Suprapubic skin (tissue), 4 donors: ENCODE measurements around the gene PCDHGA7. TPM values are rescaled to one million over a fixed set of nuclear protein-coding genes. Genes with fewer than 3 reads are reported as not detected.

ENCODE experiments used
- DNase-seq, 2 donors: peaks; one replicate each; pipeline ENCODE4 v3.0.0-alpha.2; 2019; ENCODE audit warnings: low spot score in 2 of 2
- H3K27ac ChIP-seq: fragments of 200-600 bp; sonication (generic); one replicate; pipeline ENCODE4 v1.5.1; 2019
- H3K27me3 ChIP-seq: fragments of 200-600 bp; sonication (generic); one replicate; pipeline ENCODE4 v1.5.1; 2019
- H3K36me3 ChIP-seq: fragments of 200-600 bp; sonication (generic); one replicate; pipeline ENCODE4 v1.5.1; 2019
- H3K4me1 ChIP-seq: fragments of 200-600 bp; sonication (generic); one replicate; pipeline ENCODE4 v1.5.1; 2019
- H3K4me3 ChIP-seq: fragments of 200-600 bp; sonication (generic); one replicate; pipeline ENCODE4 v1.5.1; 2019; ENCODE audit warnings: mild to moderate bottlenecking
- H3K9me3 ChIP-seq: fragments of 200-600 bp; sonication (generic); one replicate; pipeline ENCODE4 v1.5.1; 2019
- EP300 ChIP-seq: sonication (generic); formaldehyde crosslinking; IDR thresholded peaks from one replicate; pipeline ENCODE4 v1.6.1; 2017; ENCODE audit warnings: antibody characterized with exemption
- POLR2A ChIP-seq, 2 donors: fragments of 450-650 bp; IDR thresholded peaks; one replicate each; pipeline ENCODE4 v1.6.1; 2017; ENCODE audit warnings: antibody characterized with exemption in 2 of 2, mild to moderate bottlenecking in 2 of 2, moderate library complexity in 2 of 2
- POLR2AphosphoS5 ChIP-seq, 3 donors: sonication (generic); formaldehyde crosslinking; IDR thresholded peaks; one replicate each; pipeline ENCODE4 v1.6.1; 2017; ENCODE audit warnings: antibody characterized with exemption in 3 of 3
- WGBS: methylation state at CpG from one replicate; pipeline ENCODE4 v1.1.5; 2018; 5-methylcytosine and 5-hydroxymethylcytosine counted together
- total RNA-seq, 4 donors: library from RNA; depleted of rRNA; stranded (reverse); fragments of >200 nt; gene quantifications; one replicate each; pipeline ENCODE4 v1.1.0, GENCODE V29; 2016
- TF ChIP-seq, protein P1 (sequence below), 2 donors: fragments of 200-600 bp in 1 of 2; fragments of 450-650 bp in 1 of 2; sonication (generic) in 1 of 2; IDR thresholded peaks; one replicate each; pipeline ENCODE4 v1.5.1; 2016 to 2019; ENCODE audit warnings: antibody characterized with exemption in 2 of 2, mild to moderate bottlenecking in 1 of 2, moderate library complexity in 1 of 2

PCDHGA7 gene
- total RNA-seq, 4 donors from 2014 or later, result 2.7 to 5.6 (median 4.5) TPM

GRCh38 chr5:141354900-141355469 is 27.6 kb upstream of the PCDHGA7 start, which contains the start of gene PCDHGA4:
TSS of gene PCDHGA4 (plus strand) at chr5:141355021. CDS start at chr5:141355108, 87 bp downstream.
- H3K36me3 ChIP-seq, result no peaks in the 10 kb centered on the region
- no peak for DNase-seq
- WGBS, result 14% methylated on average over 22 of the region's 29 CpGs
- no peak within 1 kb of the TSS for H3K27ac ChIP-seq
- TF ChIP-seq POLR2AphosphoS5 (IDR thresholded peaks at IDR 0.05) (no peak), POLR2A (IDR thresholded peaks at IDR 0.05) (no peak), EP300 (no peak)
- TF ChIP-seq, protein P1, sequence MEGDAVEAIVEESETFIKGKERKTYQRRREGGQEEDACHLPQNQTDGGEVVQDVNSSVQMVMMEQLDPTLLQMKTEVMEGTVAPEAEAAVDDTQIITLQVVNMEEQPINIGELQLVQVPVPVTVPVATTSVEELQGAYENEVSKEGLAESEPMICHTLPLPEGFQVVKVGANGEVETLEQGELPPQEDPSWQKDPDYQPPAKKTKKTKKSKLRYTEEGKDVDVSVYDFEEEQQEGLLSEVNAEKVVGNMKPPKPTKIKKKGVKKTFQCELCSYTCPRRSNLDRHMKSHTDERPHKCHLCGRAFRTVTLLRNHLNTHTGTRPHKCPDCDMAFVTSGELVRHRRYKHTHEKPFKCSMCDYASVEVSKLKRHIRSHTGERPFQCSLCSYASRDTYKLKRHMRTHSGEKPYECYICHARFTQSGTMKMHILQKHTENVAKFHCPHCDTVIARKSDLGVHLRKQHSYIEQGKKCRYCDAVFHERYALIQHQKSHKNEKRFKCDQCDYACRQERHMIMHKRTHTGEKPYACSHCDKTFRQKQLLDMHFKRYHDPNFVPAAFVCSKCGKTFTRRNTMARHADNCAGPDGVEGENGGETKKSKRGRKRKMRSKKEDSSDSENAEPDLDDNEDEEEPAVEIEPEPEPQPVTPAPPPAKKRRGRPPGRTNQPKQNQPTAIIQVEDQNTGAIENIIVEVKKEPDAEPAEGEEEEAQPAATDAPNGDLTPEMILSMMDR (IDR thresholded peaks at IDR 0.05), result no peak
- H3K4me3 ChIP-seq, result peak within 1 kb of the TSS; percentile 29
- H3K9me3 ChIP-seq, result peaks cover 55% of the 10 kb centered on the region
- H3K4me1 ChIP-seq, result no peaks in the 10 kb centered on the region
- H3K27me3 ChIP-seq, result no peaks in the 10 kb centered on the region

- peaks cover 56% of the 10 kb centered on the region for H3K9me3 ChIP-seq
- TF ChIP-seq, protein P1 (IDR thresholded peaks at IDR 0.05), result no peak
- TF ChIP-seq POLR2A (IDR thresholded peaks at IDR 0.05) (no peak), EP300 (no peak), POLR2AphosphoS5 (IDR thresholded peaks at IDR 0.05) (no peak)
- H3K4me3 ChIP-seq, result peak overlapping the region; percentile 29
- H3K27ac ChIP-seq, result no peak overlapping the region
- no peaks in the 10 kb centered on the region for H3K4me1 ChIP-seq
- 64% methylated on average over 16 of the region's 24 CpGs for WGBS
- no peak for DNase-seq
- H3K36me3 ChIP-seq, result no peaks in the 10 kb centered on the region
- H3K27me3 ChIP-seq, result no peaks in the 10 kb centered on the region
Observed at GRCh38 chr5:141355641-141356040, 26.9 kb upstream of the PCDHGA7 start.

- no peak overlapping the region for H3K4me3 ChIP-seq
- no peak overlapping the region for H3K27ac ChIP-seq
- DNase-seq, result no peak
- H3K36me3 ChIP-seq, result no peaks in the 10 kb centered on the region
- peaks cover 57% of the 10 kb centered on the region for H3K9me3 ChIP-seq
- no peaks in the 10 kb centered on the region for H3K4me1 ChIP-seq
- 79% methylated on average over 5 of the region's 5 CpGs for WGBS
- H3K27me3 ChIP-seq, result no peaks in the 10 kb centered on the region
- TF ChIP-seq, protein P1 (IDR thresholded peaks at IDR 0.05), result no peak
- TF ChIP-seq POLR2A (IDR thresholded peaks at IDR 0.05), result no peak
- no peak for TF ChIP-seq POLR2AphosphoS5 (IDR thresholded peaks at IDR 0.05)
Observed at GRCh38 chr5:141356133-141356532, 26.4 kb upstream of the PCDHGA7 start.

GRCh38 chr5:141356950-141357349 is 25.6 kb upstream of the PCDHGA7 start:
- 63% methylated on average over 4 of the region's 19 CpGs for WGBS
- TF ChIP-seq POLR2AphosphoS5 (IDR thresholded peaks at IDR 0.05), result no peak
- TF ChIP-seq EP300, result no peak
- no peak for TF ChIP-seq POLR2A (IDR thresholded peaks at IDR 0.05)
- TF ChIP-seq, protein P1 (IDR thresholded peaks at IDR 0.05), result no peak
- H3K4me1 ChIP-seq, result no peaks in the 10 kb centered on the region
- H3K9me3 ChIP-seq, result peaks cover 55% of the 10 kb centered on the region
- no peaks in the 10 kb centered on the region for H3K36me3 ChIP-seq
- no peak overlapping the region for H3K4me3 ChIP-seq
- DNase-seq, result no peak
- H3K27me3 ChIP-seq, result peaks cover 3% of the 10 kb centered on the region
- no peak overlapping the region for H3K27ac ChIP-seq

GRCh38 chr5:141359790-141360426 is 22.6 kb upstream of the PCDHGA7 start, which contains the start of gene PCDHGB2:
TSS of gene PCDHGB2 (plus strand) at chr5:141359994. CDS start at chr5:141360136, 142 bp downstream.
- H3K4me1 ChIP-seq, result peaks cover 3% of the 10 kb centered on the region
- H3K36me3 ChIP-seq, result no peaks in the 10 kb centered on the region
- no peak for DNase-seq
- H3K27ac ChIP-seq, result no peak within 1 kb of the TSS
- H3K27me3 ChIP-seq, result peaks cover 19% of the 10 kb centered on the region
- TF ChIP-seq, protein P1 (IDR thresholded peaks at IDR 0.05), result no peak
- peaks cover 64% of the 10 kb centered on the region for H3K9me3 ChIP-seq
- 23% methylated on average over 23 of the region's 24 CpGs for WGBS
- peak within 1 kb of the TSS; percentile 24 for H3K4me3 ChIP-seq
